IPS-NIHi11 (cell line): ENCODE data around the gene ARHGAP4.

Experiments used
- DNase-seq: peaks from one replicate; pipeline ENCODE4 v3.0.0; 2012; ENCODE audit warnings: mixed read lengths, low spot score

ARHGAP4 gene

DNA sequence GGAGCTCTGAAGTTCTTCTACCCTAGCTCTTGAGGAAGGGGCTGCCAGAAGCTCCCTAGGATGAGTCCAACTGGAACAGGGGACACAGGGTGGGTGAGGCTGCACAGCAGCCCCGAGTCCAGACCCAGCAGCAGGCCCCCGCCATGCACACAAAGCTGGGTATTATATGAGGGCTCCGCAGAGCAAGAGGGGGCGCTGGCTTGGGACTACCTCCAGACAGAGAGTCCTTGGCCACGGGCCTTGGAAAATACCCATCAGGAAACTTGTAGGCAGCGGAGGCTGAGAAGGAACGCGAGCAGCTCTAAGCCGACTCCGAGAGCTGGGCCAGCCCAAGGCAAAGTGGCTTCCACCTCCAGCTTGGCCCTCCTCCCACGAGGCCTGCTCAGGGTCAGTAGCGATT lies 37.5 kb upstream of the ARHGAP4 start:
- no peak for DNase-seq

DNA sequence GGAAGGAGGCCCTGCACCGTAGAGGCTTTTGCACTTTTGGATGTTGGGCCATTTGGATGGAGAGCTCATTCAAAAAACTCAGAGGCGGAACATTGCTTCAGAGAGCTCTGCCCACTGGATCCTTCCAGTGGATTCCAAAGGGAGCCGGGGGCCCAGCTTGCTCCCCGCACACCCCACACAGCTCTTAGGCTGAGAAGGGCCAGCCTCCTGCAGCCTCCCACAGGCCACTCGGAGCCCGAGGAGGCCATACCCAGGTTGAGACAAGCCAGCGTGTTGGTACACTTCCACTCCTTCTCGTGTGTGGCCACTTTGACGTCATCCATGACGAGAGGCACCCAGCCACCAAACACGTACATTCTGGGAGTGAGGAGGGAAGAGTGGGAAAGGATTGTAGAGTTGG lies 35.2 kb upstream of the ARHGAP4 start:
- DNase-seq = no peak

DNA sequence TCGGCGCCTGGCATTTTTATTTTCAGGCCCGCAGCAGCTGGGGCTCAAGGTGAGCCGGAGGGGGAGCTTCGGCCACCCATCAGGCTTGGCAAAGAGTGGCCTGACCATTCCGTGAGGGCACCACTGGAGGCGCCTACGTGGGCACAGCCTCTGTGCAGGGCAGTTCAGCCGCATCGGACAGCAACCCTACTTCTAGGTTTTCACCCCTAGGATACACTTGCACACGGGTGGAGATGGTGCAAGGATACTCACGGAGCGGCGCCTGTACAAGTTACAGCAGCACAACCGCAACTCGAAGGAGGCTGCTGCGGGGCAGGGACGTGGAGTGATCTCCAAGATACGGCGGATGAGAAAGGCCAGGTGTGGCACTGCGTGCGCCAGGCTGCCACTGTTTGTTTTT lies 34.7 kb upstream of the ARHGAP4 start:
- no peak for DNase-seq

DNA sequence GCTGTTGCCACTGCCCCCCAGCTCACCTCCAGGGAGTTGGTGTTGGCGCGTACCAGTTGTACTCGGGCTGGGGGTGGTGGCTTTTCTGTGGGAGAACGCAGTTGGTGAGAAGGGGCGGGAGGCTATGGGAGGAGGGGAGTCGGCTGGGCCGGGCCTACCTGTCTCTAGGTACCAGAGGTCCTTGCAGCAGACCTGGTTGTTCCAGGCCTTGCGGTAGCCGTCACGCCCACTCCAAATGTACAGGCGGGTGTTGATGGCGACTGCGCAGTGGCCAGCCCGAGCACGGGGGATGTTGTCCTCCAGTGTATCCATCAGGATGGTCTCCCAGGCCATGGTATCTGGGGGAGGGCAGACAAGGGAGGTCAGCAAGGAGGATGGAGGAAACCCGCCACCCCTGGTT lies 34.0 kb upstream of the ARHGAP4 start:
- no peak for DNase-seq

DNA sequence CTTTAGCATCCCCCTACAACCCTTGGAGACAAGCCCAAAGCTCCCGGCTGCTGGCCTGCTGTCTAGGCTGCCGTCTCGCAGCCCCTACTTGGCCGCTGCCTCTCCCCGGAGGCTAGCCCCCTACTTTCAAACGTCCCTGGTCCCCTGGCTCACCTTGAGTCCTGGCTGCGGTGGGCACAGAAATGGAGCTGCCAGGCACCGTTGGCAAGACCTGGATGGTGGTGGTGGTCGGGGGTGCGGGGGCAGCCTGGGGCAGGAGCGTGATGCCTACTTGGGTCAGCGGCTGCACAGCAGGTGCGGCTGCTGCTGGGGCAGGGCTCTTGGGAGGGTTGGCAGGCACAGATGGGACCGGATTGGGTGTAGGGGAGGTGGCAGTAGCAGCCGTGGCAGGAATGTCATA lies 33.6 kb upstream of the ARHGAP4 start:
- no peak for DNase-seq

DNA sequence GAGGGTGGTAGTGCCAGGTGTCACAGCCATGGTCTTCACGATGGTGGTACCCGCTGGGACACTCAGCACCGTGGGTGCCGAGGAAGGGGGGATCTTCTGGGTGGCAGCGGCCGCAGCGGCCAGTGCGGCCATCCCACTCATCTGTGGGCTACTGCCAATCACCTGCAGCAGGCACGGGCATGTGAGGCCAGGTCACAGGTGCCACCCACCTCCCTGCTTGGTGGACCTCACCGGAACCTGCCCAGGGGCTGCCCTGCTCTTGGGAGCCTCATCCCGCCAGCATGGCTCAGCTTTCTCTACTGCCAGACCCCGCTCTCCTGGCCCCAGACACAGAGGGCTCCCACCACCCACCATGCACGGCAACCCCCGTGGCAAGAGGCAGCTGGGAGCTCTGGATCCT lies 32.5 kb upstream of the ARHGAP4 start:
- DNase-seq = no peak

DNA sequence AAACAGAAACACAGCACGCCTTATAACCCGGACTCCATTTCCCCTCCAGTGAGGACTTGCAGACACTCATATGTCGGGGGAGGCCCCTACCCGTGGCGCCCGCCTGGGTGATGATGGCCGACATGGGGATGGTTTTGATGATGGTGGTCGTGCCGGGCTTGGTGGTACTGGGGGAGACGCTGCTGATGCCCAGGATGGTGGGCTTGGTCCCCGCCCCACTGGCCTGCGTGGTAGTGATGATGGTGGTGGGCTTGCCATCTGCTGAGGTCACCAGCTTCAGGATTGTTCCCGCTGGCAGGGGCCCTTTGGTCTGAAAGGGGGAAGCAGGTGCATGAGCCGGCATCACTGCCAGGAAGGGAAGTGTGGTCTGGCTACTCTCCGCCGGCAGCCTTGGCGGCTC lies 31.2 kb upstream of the ARHGAP4 start:
- no peak for DNase-seq

DNA sequence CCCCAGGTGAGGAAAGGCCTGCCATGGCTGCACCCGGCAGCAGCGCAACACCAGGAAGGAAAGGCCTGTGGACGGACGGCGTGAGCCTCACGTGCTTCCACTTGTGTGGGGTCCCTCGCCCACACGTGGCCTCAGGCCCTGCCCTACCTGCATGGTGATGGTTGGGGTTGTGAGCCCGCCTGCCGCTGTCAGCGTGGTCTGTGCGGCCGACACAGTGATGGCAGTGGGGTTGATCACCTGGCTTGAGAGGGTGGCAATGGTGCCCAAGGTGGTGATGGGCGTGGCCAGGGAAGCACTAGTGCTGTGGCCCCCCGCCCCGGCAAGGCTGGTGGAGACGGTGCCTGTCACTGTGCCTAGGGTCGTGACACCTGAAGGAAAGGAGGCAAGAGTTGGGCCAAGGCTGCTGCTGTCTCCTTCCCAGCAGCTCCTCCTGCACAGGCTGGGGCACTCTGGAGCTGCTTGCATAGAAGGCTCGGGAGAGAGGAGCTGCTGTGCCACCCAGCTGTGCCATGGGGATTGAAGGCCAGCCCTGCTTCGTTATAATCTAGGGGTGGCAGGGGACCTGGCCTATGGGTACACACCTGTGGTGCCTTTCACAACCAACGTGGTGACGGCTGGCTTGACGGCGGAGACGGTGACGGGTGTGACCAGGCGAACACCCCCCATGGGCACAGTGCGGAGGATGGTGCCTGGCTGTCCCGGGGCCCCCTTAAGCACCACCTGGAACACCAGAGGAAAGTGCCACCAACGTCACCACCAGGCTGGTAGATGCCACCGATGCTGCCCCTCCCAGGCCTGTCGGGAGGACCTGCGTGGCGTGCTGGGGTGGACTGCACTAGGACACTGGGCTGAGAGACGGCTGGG lies 30.2 kb upstream of the ARHGAP4 start:
- DNase-seq = no peak

DNA sequence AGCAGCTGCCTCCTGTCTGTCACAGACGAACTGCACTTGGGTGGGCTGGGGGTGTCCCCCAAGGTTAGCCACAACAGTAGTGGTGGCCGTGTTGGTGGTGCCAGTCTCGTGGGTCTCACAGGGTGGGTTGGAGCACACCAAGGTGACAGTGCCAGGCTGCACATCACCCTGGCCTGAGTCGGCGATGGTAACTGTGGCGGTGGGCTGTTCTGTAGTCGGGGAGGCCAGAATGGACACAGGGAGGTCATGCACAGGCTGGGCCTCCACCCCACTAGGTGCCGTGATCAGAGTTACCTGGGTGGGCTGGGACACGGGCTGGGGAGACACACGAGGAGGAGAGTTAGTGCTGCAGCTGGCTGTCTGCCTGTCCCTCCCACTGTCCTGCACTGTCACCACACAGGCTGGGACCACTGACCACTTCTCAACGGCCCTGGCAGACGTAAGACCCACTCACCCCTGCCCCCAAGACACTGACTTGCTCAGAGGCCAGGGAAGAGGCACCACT lies 29.2 kb upstream of the ARHGAP4 start:
- no peak for DNase-seq

DNA sequence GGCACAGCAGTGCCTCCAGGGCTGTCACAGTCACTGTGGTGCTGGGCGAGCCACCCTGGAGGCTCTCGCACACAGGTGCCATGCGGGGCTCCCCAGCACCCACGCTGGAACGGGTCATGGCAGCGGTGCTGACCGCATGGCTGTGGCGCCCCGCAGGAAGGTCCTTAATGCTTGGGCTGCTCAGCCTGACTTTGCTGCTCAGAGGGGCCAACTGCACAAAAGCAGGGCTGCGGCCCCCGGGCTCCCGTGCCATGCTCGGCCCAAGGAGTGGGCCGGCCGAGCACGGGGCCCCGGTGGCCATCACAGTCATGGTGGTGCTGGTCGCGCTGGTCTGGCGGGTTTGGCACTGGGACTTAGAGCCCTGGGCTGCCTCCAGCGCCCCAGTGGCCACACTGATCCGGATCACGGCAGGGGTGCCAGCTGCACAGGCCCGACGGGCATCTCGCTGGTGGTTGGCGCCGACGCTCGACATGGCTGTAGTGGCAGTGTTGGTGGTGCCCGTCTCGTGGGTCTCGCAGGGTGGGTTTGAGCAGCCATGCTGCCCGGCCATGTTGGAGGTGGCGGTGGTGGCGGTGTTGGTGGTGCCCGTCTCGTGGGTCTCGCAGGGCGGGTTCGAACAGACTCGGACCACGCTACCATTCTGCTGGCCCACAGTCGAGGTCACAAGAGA lies 28.6 kb upstream of the ARHGAP4 start:
- DNase-seq = no peak

DNA sequence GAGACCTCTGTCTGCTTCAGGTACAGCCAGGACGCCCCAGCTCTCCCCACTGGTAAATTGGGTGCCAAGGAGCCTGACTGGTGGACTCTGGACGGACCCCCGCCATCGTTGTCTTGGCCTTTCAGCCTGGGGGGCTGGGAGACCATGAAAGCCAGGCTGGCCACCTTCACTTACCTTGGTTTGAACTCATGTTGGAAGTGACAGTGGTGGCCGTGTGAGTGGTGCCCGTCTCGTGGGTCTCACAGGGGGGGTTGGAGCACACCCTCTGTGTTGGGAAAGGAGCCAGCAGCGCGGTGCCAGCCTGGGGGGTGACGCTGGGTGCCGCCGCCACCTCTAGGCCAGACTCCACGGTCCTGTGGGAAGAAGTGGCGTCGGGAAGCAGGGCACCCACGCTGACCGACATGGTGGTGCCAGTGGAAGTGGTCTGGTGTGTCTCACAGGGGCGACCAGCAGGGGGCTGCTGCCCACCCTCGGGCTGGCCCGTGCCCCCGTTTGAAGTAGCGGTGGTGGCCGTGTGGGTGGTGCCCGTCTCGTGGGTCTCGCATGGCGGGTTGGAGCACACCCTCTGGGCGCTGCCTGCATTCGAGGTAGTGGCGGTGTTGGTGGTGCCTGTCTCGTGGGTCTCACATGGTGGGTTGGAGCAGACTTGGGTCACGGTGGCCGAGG lies 28.0 kb upstream of the ARHGAP4 start:
- DNase-seq = no peak

DNA sequence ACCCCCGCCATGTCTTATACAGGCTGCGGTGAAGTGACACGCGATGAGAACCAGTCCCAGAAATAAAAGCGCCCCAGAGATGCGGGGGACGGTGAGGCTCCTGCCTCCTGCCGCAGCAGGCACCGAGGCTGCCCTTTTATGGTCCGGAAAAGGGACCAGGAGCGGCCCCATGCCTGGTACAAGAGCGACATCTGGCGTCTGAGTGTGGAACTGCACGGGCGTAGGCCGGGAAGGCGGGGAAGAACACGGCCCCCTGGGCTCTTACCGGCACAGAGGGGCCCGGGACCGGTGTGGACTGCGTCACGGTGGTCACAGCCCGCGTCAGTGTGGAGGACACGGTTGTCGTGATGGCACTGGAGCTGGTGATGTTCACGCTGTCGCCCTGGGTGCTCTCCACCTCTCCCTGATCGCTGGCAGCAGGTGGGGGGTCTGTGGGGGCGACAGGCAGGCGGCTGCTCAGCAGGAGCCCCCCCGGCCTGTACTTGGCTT lies 27.3 kb upstream of the ARHGAP4 start:
- peak; percentile 90 for DNase-seq

DNA sequence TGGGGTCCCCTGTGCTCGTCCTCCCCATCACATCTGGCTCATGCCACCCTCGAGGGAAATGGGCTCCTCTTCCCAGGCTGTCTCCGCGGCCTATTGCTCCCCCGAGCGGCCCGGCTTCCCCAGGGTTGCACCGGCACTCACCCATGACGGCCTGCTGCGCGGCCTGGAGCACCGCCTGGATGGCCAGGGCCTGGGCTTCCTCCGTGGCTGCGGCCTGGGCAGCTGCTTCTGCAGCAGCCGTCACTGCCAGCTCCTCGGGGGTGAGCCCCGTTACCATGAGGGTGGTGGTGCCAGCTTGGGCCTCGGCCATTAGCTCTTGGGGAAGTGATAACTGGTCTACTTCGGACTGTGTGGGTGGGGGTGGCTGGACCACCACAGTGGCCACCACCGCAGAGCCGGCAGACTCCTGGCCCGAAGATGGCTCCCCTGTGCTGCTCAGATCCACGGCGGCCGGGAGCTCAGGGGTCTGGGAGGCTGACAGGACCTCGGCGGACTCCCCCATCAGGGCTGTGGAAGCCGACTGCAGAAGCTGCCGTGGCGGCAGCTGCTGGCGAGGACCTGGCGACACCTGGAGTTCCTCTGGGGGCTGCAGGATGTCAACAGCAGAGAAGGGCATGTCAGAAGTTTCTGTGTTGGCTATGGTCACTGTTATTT lies 26.4 kb upstream of the ARHGAP4 start:
- no peak for DNase-seq

DNA sequence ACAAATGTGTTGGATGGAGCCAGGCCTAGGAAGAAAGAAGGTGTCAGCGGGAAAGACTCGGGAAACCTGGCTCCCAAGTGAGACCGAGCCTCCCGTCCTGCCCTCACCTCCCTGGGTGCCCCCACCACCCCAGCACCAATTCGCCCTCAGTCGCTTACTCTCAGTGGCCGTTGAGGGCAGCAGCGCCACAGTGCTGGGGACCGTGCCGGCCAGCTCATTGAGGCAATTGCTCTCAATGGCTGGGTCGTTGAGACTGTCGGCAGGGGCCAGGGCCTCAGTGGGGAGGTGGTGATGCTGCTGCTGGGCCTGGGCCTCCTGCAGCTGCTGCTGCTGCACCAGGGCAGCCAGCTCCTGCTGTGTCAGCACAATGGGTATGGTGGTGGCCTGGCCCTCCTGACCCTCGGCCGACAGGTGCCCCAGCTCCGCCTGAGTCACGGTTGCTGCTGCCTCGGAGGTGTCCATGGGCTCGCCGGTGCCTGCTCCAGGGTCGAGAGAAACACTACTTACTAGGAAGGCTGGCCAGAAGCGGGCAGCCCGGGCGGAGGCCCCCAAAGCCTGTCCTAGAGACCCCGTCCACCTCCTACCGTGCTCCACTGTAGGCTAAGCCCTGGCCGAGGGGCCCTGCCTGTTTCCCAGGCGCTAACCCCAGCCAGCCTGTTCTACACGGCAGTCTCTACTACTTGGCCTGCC lies 25.8 kb upstream of the ARHGAP4 start:
- no peak for DNase-seq

DNA sequence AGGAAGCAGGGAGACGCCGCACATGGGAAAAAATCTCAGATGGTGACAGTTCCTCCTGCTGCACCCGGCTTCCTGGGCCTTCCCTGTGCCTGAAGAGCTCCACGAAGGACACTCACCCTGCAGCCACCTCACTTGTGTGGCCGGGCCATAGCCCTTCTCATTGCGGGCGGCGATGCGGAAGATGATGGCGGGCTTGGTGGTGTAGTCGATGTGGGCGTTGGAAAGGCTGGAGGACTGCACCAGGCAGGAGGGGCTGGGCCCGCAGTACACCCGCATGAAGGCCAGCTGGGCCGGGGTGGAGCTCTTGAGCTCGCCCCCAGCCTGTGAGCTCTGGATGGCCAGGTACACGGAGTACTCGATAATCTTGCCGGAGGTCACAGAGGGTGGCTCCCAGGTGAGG lies 24.1 kb upstream of the ARHGAP4 start:
- DNase-seq = no peak

DNA sequence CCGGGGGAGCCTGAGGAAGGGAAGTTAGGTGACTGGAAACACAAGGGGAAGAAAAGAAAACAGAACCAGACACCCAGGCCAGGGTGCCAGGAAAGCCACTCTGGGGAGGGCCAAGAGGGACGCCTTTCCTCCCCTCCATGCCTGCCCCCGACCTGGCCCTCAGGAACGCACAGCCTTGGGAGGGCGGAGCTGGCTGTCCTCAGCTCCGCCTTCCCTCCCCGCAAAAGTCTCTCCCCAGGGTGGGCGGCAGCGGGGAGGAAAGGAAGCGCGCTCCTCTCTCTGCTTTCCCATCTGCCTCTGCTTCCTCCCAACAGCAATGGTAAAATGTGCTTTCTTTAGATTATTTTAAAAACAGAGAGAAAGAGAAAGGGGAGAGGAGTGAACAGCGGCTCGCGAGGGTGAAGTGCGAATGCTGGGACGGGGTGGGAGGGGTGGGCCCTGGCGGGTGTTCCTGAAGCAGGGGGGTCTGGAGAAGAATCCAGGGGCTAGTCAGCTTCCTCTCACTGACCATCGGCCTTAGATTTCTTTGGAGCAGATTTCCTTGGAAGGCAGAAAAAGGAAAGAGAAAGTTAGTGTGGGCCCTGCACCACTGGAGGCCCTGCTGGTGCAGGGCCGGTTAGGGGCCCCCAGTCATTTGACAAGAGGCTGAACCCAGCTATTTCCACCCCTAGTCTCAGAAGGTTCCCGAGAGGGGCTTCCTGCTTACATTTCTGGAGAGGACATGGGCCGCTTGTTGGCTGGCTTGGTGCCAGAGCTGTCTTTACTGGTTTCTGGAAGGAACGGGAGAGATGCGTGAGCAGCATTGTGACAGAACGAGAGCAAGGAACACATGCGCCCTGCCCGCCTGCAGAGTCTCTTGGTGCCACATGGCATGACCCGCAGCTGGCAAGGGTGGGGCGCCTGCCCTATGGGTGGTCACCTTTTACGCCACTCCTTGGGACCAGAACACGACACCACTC lies 23.1 kb upstream of the ARHGAP4 start:
- no peak for DNase-seq

DNA sequence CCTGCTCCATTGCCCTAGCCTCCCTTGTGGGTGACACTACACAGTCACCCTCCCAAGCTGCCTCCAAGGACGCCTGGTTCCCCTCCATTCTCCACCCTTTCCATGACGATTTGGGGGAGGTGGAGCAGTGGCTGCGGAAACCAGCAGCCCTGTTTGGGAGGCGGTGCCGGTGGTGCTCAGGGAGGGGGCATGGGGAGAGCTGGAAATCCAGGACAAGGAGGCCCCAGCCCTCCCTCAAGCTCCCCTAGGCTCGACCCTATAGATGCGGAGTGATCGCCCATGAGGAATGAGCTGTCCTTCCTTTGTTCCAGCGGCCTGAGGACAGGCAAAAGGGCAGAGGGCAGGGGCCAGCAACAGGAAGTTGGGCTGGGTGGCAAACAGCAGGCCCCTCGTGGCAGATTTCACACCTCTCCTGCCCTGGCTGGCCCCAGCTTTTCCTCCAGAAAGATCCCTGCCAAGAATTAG lies 22.0 kb upstream of the ARHGAP4 start:
- DNase-seq = no peak

DNA sequence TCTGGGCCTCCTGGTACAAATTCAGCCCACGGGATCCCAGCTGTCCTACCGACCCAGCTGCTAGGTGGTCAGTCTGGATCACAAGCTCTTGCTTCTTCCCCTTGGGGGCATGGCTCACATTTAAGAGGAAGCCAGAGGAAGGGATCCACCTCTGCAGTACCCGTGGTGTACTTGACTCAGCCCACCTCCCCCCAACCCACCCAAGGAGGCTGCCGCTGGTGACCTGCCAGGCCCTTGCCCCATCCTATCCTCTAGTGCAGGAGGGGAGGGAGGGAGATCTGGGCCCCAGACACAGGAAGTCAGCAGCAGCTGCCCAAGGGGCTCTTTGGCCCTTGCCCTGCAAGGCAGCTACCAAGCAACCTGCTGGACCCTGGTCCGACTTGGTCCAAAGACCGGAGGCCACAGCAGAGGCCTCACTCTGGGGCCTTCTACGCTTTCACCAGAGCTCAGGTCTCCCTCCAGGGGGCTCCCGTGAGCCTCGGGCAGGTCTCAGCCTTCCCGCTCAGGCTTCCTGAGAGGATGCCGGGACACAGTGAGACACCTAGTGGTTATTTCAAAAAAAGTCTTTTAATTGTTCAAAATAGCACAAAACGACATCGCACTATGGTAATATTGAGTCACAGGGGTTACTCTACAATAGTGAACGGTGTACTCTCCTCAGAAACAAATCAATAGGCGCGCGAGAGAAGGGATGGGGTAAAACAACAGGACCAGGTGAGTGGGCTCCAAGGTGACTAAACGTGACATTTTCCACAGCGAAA lies 21.1 kb upstream of the ARHGAP4 start:
- DNase-seq = peak; percentile 45
